Measurements from ENCODE around the gene AMY1C.

GRCh38 chr1:103788377-103788776 lies 38.7 kb downstream of the AMY1C start:
- TF ChIP-seq POLR2A (IDR thresholded peaks at IDR 0.05) (no peak), CTCF (IDR thresholded peaks at IDR 0.05) (no peak)

All from esophagus squamous epithelium (tissue), 4 donors.